COLO829 (cell line): ENCODE results near the gene ACOT2.
"Not testable (repeated sequence)": the region's sequence is repeated elsewhere in the genome, so short reads cannot be mapped to it uniquely, and the experiment has no call there.

Experiments
- DNase-seq: peaks from one replicate; pipeline ENCODE4 v3.0.0; 2012; ENCODE audit warnings: low spot score

Gene ACOT2, protein sequence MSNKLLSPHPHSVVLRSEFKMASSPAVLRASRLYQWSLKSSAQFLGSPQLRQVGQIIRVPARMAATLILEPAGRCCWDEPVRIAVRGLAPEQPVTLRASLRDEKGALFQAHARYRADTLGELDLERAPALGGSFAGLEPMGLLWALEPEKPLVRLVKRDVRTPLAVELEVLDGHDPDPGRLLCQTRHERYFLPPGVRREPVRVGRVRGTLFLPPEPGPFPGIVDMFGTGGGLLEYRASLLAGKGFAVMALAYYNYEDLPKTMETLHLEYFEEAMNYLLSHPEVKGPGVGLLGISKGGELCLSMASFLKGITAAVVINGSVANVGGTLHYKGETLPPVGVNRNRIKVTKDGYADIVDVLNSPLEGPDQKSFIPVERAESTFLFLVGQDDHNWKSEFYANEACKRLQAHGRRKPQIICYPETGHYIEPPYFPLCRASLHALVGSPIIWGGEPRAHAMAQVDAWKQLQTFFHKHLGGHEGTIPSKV

DNA sequence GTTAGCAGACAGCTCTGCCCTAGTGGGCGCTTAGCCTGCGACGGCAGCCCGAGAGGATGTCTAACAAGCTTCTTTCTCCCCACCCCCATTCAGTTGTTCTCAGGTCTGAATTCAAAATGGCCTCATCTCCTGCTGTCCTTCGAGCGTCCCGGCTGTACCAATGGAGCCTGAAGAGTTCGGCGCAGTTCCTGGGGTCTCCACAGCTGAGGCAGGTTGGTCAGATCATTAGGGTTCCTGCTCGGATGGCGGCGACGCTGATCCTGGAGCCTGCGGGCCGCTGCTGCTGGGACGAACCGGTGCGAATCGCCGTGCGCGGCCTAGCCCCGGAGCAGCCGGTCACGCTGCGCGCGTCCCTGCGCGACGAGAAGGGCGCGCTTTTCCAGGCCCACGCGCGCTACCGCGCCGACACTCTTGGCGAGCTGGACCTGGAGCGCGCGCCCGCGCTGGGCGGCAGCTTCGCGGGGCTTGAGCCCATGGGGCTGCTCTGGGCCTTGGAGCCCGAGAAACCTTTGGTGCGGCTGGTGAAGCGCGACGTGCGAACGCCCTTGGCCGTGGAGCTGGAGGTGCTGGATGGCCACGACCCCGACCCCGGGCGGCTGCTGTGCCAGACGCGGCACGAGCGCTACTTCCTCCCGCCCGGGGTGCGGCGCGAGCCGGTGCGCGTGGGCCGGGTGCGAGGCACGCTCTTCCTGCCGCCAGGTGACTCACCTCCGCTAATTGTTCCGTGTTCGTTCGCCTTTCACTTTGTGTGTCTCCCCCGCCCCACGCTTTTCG, at the start of gene ACOT2:
Gene ACOT2 (plus strand): TSS at position 29 of the 774 bp plus-strand sequence. CDS start 28 bp downstream, at position 57.
- peak; percentile 61 for DNase-seq

DNA sequence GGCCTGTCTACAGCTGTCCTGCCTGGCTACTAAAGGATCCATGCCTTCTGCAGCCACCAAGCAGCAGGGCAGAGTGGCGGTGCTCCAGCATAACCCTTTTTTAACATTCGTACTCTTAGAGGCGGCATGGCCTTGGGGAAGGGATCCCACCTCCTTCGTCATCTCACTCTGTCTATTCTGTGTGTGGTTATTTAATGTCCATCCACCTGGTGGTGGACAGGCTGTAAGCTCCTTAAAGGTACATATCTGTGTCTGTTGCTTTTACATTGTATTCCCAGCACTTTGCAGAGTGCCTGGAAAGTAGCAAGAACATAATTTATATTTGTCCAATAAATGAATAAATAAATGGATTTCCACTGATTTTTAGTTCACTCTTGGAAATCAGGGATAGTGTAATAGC, 47.8 kb upstream of the ACOT2 start:
- DNase-seq = no peak

DNA sequence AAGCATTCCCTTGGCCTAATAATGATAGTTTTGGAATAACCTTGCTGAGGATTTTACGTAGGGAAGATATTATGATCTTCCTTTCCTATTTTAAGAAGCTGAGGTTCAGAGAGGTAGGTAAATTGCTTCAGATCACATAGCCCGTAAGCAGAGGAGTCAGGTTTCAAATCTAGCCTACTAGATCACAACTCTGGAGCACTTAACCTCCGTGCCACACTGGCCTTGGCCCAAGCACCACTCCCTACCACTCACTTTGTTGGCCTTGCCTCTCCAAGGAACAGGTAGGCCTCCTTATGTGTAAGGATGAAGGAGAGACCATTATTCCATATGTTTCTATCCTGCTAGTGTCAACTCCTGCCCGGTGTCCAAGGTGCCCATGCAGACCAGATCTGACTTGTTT, 44.5 kb upstream of the ACOT2 start:
- no peak for DNase-seq

DNA sequence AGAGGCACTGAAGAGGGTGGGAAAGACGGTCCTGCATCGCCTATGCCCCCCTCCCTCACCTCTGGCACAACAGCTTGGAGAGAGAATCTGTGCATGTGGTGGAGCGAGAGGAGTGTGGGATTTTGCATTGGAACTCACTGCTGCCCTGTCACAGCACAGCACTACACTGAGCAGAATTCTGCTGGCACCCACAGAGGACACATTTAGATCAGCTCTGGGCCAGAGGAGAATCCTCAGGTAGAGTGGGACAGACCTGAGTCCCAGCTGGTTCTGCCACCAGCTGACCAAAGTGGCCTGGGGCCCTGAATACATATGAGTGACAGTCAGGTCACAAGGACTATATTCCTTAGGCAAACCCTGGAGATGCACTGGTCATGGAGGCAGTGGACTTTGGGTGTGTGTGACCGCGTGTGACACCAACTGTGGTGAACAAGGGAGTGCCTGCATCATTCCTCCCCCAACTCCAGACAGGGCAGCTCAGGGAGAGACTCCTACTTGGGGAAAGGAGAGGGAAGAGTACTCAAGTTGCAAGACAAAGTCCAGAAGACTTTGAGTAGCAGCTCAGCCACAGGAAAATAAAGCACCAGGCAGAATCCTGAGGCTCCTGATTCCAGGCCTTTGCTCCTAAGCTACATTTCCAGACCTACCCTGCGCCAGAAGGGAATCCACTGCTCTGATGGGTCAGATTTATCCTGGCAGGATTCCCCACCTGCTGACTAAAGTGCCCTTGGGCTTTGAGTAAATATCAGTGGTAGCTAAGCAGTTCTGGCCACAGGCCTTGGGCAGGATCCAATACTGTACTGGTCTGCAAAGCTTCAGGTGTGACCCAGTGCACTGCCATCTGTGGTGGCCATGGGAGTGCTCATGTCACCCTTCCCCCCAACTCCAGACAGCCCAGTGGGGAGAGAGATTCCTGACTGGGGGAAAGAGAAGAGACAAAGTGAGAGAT, 42.7 kb upstream of the ACOT2 start:
- DNase-seq = no peak

DNA sequence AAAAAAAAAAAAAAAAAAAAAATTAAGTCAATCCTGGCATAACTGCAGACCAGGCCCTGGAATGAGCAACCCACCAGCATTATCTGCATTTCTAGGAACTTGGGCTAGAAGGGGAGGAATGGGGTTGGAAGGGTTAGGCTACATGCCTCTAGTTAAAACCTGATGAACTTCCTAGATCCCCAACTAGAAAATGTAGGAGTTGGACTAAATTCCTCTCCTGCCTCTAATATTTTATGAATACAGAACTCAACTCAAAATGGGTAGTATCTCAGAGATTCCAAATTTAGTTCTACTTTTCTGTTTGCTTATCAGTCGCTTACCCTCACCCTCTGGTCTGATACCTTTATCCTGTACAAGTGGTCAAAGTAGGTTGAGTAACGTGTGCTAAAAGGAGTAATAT, 39.7 kb upstream of the ACOT2 start:
- not testable (repeated sequence) for DNase-seq

DNA sequence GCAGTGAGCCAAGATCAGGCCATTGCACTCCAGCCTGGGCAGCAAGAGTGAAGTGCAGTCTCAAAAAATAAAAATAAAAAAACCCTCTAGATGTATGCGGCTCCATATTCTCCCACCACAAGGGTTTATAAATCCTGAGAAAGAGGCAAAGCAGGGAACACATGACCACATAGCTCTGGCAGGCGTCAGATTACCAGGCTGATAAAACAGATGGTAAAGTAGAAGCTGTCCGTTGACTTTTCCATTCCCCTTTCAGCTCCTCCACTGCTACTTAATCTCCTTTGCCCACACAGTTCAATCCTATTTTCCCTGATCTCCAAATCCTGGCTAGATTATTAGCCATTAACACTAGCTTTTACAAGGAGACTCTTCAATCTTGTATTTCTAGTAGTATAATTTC, 37.0 kb upstream of the ACOT2 start:
- not testable (repeated sequence) for DNase-seq

DNA sequence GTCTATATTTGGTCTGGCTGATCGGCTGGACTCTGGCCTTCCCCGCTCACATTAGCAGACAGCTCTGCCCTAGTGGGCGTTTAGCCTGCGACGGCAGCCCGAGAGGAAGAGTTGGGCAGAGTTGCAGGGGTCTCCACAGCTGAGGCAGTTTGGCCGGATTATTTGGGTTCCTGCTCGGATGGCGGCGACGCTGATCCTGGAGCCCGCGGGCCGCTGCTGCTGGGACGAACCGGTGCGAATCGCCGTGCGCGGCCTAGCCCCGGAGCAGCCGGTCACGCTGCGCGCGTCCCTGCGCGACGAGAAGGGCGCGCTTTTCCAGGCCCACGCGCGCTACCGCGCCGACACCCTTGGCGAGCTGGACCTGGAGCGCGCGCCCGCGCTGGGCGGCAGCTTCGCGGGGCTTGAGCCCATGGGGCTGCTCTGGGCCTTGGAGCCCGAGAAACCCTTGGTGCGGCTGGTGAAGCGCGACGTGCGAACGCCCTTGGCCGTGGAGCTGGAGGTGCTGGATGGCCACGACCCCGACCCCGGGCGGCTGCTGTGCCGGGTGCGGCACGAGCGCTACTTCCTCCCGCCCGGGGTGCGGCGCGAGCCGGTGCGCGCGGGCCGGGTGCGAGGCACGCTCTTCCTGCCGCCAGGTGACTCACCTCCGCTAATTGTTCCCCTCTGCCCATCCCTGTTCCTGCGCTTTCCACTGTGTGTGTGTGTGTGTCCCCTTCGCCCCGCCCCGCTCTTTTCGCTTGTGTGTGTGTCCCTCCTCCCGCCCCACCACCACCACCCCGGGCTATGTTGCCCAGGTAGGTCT, 31.6 kb upstream of the ACOT2 start:
- not testable (repeated sequence) for DNase-seq

DNA sequence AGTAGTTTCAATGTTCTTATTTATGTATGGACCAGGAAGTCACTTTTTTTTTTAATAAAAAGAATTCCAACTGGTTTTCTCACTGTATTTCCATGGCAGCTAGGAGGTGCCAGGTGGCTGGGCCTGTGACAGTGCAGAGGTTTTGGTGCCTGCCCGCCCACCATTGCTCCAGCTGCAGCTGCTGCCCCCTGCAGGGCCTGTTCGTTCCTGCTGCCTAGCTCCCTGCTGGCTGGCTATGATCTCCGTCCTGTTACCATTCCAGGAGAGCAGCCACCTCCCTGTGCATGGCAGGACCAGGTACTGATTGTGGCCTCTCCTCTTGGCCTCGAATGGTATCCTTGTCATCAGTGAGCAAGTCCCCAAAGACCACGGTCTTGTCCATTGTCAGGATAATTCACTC, 30.0 kb upstream of the ACOT2 start:
- not testable (repeated sequence) for DNase-seq

DNA sequence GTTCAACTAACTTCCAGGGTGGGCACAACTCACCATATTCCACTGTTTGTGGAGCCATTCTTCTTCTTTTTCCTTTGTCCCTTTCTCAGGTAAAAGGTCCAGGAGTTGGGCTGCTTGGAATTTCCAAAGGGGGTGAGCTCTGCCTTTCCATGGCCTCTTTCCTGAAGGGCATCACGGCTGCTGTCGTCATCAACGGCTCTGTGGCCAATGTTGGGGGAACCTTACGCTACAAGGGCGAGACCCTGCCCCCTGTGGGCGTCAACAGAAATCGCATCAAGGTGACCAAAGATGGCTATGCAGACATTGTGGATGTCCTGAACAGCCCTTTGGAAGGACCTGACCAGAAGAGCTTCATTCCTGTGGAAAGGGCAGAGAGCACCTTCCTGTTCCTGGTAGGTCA, 26.1 kb upstream of the ACOT2 start:
- DNase-seq = not testable (repeated sequence)

DNA sequence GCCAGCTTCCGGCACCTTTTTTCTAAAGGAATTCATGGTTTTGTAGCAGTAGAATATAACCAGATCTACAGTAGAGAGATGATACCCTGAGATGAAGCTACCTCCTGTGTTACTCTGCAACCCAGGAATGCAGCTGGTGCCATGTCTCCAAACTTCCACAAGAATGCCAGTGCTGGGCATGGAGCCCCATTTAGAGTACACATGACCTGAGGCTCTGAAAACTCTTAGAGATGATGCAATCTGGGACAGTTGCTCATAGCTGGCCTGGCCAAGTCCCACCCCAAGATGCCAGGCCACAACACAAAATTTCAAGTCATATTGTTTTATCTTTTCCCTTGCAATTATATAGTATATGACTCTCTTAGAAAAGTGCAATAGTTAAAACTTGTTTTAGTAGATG, 23.7 kb upstream of the ACOT2 start:
- not testable (repeated sequence) for DNase-seq

DNA sequence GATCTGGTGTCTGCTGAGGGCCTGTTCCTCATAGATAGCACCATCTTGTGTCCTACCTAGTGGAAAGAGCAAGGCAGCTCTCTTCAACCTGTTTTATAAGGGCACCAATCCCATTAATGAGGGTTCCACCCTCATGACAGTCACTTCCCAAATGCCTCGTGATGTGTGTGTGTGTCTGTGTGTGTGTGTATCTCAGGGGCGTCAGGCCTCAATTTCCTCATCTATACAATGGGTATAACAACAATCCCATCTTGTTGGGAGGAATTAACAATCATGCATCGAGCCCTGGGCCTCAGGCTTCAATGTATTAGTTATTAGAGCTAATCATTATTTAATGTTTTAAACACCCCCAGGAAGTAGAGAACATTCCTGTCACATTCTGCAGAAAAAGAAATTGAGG, 19.9 kb upstream of the ACOT2 start:
- not testable (repeated sequence) for DNase-seq

DNA sequence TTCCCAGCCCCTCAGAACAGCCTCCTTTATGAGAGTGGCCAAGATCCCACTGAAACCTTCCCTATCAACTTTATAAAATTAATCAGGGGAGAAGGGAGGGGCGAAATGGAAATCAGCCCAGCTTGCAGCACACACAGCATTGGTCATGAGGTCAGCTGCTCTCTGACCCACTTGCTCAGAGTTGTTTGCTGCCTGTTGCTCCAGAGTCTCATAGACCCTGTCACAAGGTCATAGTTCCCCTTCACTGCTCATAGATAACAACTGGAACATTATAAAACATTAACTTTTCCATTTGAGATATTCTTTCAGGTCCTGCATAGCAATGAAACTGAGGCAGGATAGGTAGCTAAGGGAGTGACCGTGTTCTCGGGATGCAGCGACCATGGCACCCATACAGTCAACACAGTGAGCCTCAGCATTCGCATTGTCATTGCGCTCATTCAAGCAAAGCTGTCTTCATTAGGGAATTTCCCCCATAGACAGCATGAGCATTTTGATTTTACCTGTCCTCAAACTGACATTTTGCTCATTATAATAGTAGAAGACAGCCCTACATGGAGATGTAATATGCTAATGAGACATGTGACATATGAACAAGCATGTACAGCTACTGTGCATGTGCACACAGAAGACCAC, 19.0 kb upstream of the ACOT2 start:
- DNase-seq = not testable (repeated sequence)

DNA sequence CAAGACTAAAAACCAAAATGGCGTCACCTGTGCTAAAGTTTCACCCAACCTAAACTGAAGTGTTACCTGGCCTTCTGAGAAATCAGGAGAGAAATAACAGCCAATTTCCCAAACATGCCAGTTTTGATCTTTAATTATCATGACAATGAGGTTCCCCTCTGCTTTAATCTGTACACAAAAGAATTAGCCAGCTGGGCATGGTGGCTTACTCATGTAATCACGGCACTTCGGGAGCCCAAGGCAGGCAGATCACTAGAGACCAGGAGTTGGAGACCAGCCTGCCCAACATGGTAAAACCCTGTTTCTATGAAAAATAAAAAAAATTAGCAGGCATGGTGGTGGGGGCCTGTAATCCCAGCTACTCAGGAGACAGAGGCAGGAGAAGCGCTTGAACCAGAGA, 15.2 kb upstream of the ACOT2 start:
- no peak for DNase-seq

DNA sequence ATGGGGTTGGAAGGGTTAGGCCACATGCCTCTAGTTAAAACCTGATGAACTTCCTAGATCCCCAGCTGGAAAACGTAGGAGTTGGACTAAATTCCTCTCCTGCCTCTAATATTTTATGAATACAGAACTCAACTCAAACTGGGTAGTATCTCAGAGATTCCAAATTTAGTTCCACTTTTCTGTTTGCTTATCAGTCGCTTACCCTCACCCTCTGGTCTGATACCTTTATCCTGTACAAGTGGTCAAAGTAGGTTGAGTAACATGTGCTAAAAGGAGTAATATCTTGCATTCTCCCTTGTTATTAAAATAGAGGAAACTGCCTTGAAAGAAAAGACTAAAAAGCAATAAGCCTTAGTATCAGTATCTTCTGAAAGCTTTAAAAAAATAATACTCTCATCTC, 11.8 kb upstream of the ACOT2 start:
- not testable (repeated sequence) for DNase-seq

DNA sequence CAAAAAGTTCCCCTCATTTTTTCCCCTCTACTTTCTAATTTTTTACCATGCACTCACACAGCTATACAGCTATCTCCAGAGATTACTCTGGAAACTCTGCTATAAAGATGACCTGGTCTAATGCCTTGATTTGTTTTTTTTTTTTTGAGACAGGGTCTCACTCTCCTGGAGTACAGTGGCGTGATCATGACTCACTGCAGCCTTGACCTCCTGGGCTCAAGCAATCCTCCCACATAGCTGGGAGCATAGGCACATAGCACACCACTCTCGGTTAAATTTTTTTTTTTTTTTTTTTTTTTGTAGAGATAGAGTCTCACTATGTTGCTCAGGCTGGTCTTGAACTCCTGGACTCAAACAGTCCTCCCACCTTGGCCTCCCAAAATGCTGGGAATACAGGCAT, 10.8 kb upstream of the ACOT2 start:
- not testable (repeated sequence) for DNase-seq

DNA sequence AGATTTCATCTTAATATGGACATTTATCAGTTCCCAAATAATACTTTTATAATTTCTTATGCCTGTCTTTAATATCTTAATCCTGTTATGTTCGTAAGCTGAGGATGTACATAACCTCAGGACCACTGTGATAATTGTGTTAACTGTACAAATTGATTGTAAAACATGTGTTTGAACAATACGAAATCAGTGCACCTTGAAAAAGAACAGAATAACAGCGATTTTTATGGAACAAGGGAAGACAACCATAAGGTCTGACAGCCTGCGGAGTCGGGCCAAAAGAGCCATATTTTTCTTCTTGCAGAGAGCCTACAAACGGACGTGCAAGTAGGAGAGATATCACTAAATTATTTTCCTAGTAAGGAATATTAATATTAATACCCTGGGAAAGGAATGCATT, 6.8 kb upstream of the ACOT2 start:
- not testable (repeated sequence) for DNase-seq

DNA sequence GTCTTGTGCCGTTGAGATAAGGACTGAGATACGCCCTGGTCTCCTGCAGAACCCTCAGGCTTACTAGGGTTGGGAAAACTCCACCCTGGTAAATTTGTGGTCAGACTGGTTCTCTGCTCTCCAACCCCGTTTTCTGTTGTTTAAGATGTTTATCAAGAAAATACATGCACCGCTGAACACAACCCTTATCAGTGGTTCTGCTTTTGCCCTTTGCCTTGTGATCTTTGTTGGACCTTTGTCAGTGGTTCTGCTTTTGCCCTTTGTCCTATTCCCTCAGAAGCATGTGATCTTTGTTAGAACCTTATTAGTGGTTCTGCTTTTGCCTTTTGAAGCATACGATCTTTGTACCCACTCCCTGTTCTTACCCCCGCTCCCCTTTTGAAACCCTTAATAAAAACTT, 6.3 kb upstream of the ACOT2 start:
- DNase-seq = not testable (repeated sequence)

DNA sequence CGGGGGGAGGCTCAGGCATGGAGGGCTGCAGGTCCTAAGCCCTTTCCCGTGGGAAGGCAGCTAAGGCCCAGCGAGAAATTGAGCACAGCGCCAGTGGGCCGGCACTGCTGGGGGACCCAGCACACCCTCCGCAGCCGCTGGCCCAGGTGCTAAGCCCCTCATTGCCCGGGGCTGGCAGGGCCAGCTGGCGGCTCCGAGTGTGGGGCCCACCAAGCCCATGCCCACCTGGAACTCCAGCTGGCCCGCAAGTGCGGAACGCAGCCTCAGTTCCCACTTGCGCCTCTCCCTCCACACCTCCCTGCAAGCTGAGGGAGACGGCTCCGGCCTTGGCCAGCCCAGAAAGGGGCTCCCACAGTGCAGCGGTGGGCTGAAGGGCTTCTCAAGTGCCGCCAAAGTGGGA, 2.6 kb upstream of the ACOT2 start:
- DNase-seq = not testable (repeated sequence)

DNA sequence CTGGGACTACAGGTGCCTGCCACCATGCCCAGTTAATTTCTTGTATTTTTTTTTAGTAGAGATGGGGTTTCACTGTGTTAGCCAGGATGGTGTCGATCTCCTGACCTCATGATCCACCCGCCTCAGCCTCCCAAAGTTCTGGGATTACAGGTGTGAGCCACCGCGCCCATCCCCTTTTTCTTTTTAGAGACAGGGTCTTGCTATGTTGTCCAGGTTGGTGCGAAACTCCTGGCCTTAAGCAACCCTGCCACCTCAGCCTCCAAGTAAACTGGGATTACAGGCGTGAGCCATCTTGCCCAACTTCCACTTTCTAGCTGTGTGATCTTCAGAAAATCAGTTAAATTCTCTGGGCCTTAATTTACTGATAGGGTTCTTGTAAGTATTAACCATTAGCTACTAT, 2.1 kb upstream of the ACOT2 start:
- not testable (repeated sequence) for DNase-seq

DNA sequence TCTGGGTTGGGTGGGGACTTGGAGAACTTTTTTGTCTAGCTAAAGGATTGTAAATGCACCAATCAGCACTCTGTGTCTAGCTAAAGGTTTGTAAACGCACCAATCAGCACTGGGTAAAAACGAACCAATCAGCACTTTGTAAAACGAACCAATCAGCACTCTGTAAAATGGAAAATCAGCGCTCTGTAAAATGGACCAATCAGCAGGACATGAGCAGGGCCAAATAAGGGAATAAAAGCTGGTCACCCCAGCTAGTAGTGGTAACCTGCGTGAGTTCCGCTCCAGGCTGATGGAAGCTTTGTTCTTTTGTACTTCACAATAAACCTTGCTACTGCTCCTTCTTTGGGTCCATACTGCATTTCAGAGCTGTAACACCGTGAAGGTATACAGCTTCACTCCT, 1.7 kb upstream of the ACOT2 start:
- DNase-seq = no peak
